HUDEP-2 (cell line): Measurements from ENCODE around the gene TBC1D24.
"Not testable (repeated sequence)": the region's sequence is repeated elsewhere in the genome, so short reads cannot be mapped to it uniquely, and the experiment has no call there.

ENCODE experiments used
- DNase-seq, 76 experiments: peaks; one replicate each; lab custom pipeline; 2025; ENCODE audit not compliant: unreplicated experiment in 76 of 76; lab: John Stamatoyannopoulos, UW

Gene TBC1D24

GRCh38 chr16:2474877-2475412, at the start of gene TBC1D24:
Gene TBC1D24 (plus strand): TSS chr16:2475127. CDS start chr16:2496149, 21,022 bp downstream.
- peak in 72 of 76 experiments; percentile 11 to 88 (median 75) for DNase-seq

GRCh38 chr16:2425825-2426430, 49.0 kb upstream of the TBC1D24 start:
- DNase-seq = no peak

GRCh38 chr16:2426941-2427361, 48.0 kb upstream of the TBC1D24 start:
- DNase-seq = no peak

GRCh38 chr16:2427526-2427925, 47.4 kb upstream of the TBC1D24 start:
- DNase-seq = no peak

- peak in 59 of 76 experiments; percentile 7 to 66 (median 47) for DNase-seq
These were observed 46.7 kb upstream of the TBC1D24 start for GRCh38 chr16:2428051-2428783.

- DNase-seq = peak in 1 of 76 experiments; percentile 96
These were observed 46.2 kb upstream of the TBC1D24 start for GRCh38 chr16:2428784-2429033.

- peak in 74 of 76 experiments; percentile 64 to 98 (median 94) for DNase-seq
These were observed 45.7 kb upstream of the TBC1D24 start, which contains the start of gene CCNF for GRCh38 chr16:2429034-2429770. Gene CCNF (plus strand): TSS chr16:2429447. CDS start chr16:2429482, 35 bp downstream.

GRCh38 chr16:2429771-2430663, 44.9 kb upstream of the TBC1D24 start:
- DNase-seq = peak in 6 of 76 experiments; percentile 3 to 44 (median 17)

- DNase-seq = no peak
These were observed 42.6 kb upstream of the TBC1D24 start for GRCh38 chr16:2432286-2432685.

GRCh38 chr16:2432801-2433505, 42.0 kb upstream of the TBC1D24 start:
- DNase-seq = no peak

- DNase-seq = not testable (repeated sequence)
These were observed 39.7 kb upstream of the TBC1D24 start for GRCh38 chr16:2435236-2435635.

- DNase-seq = no peak
These were observed 38.8 kb upstream of the TBC1D24 start for GRCh38 chr16:2436110-2436509.

- DNase-seq = no peak
These were observed 37.7 kb upstream of the TBC1D24 start for GRCh38 chr16:2437032-2437790.

- DNase-seq = no peak
These were observed 36.8 kb upstream of the TBC1D24 start for GRCh38 chr16:2438121-2438520.

- no peak for DNase-seq
These were observed 35.3 kb upstream of the TBC1D24 start for GRCh38 chr16:2439598-2439997.

GRCh38 chr16:2441143-2441804, 33.7 kb upstream of the TBC1D24 start:
- not testable (repeated sequence) for DNase-seq

GRCh38 chr16:2443555-2443954, 31.4 kb upstream of the TBC1D24 start:
- no peak for DNase-seq

GRCh38 chr16:2447920-2448583, 26.9 kb upstream of the TBC1D24 start:
- DNase-seq = peak in 1 of 76 experiments; percentile 11
